ENCODE measurements around the gene FBXW8.

FBXW8 gene

DNA sequence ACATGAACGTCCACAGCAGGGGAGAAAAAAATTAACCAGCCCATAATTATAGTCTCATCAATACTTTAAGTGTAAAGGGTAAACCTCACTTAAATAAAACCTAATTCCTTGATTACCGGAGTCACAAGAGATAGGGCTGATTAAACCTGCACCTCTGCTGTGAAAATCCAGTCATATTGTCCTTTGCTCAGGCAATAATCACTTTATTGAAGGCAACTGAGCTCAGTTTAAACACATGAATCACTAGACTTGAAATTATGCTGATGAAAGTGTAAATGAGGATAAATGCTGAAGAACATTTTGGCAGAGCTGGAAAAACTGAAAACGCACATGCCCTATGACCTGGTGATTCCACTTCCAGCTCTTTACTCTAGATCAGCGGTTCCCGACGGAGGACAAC is 22.9 kb upstream of the FBXW8 start:
- no peak for DNase-seq

DNA sequence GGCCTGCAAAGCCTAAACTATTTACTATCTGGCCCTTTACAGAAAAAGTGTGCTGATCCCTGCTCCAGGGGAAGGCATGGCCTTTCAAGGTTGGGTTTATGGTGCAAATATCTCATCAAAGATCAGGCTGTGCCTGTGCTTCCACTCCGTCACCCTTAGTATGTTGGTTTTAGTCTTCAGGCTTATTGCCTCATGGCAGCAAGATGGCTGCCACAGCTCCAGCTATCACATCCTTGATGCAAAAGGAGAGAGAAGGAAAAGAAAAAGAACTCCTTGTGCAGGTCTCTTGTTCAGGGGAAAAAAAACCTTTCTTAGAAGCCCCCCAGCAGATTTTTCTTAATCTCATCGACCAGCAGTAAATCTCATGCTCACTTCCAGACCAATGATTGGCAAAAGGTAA is 20.4 kb upstream of the FBXW8 start:
- no peak for DNase-seq

DNA sequence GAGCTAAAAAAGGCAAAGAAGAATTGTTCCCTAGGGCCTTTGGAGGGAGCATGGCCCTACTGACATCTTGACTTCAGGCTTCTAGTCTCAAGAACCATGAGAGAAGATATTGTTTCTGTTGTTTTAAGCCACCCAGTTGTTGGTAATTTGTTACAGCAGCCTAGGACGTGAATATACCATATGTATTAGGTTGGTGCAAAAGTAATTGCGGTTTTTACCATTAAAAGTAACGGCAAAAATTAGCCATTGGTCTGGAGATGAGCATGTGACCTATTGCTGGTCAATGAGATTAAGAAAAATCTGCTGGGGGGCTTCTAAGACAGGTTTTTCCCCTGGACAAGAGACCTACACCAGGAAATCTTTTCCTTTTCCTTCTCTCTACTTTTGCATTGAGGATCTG is 19.7 kb upstream of the FBXW8 start:
- no peak for DNase-seq

DNA sequence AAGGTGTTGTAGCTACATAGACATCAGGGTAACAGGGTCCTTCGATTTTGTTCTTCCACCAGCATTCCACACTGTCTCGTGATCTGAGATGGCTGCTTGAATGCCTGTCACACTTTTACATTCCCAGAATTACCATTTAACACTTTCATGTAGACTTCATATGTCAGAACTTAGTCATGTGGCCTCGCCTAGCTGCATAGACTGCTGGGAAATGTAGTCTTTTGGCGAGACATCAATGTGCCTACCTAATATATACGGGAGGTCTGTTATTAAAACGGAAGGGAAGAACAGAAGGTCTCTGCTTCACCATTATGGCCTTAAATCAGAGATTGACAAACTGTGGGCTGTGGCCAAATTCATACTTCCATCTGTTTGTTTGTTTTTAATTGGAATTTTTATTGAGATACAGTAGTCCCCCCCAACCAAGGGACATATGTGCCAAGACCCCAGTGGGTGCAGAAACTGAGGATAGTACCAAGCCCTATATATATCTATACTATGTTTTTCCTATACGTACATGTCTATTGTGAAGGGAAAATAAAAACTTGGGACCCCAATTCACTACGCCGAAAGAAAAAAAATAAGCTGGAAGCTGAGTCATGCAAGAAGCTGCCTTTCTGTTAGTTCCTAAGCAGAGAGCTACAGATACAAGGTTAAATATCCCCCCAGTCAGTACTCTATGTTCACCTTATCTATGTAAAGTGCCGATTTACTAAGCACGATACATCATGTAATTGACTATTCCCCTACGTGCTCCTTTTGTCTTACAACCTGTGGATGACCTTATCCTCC is 18.2 kb upstream of the FBXW8 start:
- DNase-seq: no peak

DNA sequence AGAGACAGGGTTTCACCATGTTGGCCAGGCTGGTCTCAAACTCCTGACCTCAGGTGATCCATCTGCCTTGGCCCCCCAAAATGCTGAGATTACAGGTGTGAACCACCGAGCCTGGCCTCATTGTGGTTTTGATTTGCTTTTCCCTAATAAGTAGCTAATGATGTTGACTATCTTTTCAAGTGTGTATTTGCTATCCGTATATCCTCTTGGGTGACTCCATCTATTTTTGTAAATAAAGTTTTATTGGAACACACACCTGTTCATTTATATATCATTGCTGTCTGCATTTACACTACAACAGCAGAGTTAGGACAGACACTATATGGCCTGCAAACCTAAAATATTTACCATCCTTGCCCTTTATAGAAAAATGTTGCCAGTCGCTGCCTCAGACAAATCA is 15.8 kb upstream of the FBXW8 start:
- no peak for DNase-seq

DNA sequence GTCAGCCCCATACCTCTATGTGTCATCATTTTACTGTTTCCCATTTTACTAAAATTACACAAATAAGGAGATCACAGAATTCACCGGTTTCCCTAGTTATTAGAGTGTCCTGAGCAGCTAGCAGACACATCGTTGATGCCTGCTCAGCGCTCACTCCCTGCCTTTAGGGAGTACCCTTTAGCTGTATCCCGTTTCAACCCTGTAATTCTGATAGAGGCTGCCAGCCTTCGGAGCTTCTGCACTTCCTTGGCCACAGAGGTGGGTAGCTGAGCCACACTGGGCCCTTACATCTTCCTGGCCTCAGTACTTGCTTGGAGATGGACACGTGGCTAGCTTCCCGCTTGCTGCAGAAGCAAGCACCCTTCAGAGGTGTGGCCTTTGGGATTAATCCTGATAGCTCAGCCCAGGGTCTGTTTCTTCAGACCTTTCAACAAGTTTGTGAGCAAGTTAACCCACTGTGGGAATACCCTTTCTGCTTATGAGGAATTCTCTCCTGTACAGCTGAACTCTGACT is 14.3 kb upstream of the FBXW8 start:
- no peak for DNase-seq

DNA sequence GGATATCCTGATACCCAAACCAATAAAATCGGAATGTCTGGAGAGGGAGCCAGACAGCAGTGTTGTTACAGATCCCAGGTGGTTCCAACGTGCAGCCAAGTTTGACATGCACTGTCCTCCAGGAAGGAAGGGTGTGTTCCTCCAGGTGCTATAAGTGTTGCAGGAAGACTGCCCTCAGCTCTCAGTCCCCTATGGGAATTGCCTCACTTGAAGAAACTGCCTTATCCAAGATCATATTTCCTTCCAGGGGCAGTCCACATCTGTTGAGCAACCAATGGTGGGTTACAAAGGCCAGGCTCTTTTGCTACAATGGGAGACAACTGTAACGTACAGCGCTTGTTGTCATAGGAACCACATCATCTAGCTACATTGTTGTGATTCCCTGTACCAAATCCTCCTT is 13.3 kb upstream of the FBXW8 start:
- no peak for DNase-seq

DNA sequence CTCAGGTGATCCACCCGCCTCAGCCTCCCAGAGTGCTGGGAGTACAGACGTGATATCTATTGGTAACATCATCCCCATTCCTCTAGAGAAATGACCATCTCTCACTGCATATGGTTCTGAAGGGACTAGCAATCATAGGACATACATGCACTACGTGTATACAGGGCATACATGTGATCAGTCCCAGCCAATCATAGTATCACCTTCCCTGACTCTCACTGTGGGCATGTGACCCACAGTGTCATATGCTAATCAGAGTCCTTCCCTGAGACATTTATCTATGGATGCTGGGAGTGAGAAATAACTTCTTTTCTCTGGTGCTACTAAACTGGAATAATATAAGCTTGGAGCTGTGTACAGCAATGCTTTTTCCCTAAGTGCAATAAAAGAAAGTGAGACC is 12.1 kb upstream of the FBXW8 start:
- no peak for DNase-seq

DNA sequence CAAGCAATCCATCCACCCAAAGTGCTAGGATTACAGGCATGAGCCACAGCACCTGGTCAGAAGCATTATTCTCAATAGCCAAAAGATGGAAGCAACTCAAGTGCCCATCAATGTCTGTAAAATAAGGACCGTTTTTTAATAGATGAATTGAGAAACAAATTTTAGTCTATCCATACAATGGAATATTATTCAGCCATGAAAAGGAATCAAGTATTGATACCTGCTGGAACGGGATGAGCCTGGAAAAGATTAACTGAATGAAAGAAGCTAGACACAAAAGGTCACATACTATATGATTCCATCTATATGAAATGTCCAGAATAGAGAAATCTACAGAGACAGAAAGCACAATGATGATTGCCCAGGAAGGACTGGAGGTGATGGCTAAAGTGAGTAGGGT is 9.1 kb upstream of the FBXW8 start:
- no peak for DNase-seq

DNA sequence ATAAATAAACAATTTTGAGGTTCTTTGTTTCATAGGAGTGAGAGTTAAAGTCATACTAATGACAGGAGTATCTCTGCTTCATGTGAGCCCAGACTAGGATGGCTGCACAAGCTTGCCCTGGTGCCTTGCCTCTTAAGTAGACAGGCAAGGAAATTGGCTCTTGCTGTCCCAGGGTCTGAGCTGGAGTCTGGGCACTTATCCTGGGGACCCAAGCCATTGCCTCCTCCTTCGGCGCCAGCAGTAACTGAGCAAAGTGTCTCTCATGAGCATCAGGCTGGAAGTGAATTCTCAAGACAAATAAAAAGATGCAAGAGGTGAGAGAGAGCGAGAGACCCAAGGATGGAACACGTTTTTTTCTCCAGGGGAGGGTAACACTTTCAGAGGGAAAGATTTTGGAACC is 6.9 kb upstream of the FBXW8 start:
- no peak for DNase-seq

DNA sequence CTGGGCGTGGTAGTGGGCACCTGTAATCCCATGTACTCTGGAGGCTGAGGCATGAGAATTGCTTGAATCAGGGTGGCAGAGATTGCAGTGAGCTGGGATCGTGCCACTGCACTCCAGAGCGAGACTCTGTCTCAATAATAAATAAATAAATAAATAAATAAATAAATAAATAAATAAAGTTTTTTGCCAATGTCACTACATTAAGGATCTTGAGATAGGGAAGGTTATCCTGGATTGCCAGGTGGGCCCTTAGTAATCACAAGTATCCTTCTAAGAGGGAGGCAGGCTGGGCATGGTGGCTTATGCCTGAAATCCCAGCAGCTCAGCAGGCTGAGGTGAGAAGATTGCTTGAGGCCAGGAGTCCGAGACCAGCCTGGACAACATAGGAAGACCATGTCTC is 4.5 kb upstream of the FBXW8 start:
- DNase-seq: no peak

DNA sequence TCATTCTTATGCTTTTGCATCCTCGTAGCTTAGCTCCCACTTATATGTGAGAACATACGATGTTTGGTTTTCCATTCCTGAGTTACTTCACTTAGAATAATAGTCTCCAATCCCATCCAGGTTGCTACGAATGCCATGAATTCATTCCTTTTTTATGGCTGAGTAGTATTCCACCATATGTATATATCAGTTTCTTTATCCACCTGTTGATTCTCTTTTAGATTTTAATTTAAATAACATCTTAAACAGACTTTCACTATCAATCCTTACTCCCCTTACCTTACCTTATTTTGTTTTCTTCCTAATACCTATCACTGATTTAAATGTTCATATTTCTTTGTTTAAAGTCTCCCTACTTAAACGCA is 488 bp upstream of the FBXW8 start:
- DNase-seq: no peak

DNA sequence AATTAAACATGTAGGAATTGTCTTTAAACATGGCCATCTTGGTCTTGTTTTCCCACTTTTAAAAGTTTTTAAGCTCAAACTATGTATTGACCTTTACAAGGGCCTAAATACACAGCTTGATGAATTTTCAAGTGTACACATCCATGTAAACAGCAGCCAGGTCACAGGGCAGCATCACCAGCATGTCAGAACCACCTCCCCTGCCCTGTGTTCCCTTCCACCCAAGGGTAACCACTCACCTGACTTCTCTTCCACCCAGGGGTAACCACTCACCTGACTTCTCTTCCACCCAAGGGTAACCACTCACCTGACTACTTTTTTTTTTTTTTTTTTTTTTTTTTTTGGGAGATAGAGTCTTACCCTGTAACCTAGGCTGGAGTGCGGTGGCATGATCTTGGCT is 4.6 kb downstream of the FBXW8 start:
- DNase-seq: no peak

DNA sequence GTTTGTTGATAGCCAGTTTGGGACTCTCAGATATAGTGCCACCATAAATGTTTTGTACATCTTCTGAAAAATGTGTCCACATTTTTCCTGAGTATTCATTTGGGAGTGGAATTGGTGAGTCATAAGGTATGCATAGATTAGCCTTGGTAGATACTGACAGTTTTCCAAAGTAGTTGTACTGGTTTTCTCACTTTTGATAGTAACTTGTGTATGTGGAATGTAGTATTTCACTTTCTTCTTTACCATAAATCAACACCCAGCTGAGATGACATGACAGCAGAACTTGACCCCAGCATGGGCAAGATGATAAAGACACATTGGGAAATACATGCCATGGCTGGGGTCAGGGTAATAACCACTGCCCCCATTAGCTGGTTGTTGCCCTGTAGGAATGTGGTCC is 5.4 kb downstream of the FBXW8 start:
- no peak for DNase-seq

DNA sequence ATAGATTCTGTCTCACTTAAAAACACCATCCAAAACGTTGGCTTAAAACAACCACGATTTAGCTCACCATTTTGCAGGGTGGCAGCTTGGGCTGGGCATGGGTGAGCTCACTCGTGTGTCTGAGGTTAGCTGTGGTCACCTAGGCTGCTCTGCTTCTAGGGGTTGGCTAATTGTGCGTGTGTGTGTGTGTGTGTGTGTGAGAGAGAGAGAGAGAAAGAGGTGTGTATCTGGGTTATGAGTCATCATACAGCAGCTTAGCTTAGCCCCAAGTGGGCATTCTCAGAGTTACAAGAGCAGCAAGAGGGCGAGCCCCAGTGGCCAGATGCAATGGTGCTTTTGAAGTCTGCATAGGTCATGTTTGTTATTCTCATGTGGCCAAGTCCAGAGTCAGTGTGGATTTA is 6.0 kb downstream of the FBXW8 start:
- DNase-seq: no peak

DNA sequence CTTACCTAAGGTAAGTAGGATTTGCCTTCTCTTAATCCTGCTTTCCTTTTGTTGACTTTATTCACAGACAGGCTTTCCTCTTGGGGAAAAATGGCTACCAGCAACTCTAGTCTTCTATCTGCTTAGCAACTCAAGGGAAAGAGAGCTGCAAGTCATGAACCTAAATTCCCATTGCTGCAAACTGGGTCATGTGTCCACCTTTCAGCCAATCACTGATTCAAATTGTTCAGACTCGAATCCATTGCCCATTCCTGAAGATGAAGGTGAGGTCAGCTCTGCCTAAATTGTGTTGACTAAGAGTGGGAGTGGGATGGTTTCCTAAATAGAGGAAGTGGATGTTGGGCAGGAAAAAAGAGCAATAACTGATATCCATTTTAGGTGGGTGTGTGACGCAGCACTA is 7.7 kb downstream of the FBXW8 start:
- DNase-seq: no peak

DNA sequence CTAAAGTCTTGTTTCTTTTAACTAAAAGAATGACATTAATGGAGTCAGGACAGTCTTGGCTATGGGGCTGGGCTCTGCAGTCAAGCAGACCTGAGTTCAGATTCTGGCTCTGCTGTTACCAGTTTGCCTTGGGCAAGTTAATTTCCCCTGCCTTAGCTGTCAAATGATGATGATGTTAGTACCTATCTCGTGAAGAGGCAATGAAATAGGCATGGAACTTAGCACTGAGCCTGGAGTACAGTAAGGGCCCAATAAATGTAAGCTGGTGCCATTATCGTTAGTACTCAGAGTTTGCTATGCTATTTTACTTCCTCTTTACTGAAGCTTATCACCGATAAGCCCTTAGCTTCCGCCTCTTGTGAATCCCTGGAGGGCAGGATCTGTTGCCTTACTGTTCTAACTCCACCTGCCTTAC is 8.5 kb downstream of the FBXW8 start:
- peak; percentile 40 to 69 (median 46) for DNase-seq

DNA sequence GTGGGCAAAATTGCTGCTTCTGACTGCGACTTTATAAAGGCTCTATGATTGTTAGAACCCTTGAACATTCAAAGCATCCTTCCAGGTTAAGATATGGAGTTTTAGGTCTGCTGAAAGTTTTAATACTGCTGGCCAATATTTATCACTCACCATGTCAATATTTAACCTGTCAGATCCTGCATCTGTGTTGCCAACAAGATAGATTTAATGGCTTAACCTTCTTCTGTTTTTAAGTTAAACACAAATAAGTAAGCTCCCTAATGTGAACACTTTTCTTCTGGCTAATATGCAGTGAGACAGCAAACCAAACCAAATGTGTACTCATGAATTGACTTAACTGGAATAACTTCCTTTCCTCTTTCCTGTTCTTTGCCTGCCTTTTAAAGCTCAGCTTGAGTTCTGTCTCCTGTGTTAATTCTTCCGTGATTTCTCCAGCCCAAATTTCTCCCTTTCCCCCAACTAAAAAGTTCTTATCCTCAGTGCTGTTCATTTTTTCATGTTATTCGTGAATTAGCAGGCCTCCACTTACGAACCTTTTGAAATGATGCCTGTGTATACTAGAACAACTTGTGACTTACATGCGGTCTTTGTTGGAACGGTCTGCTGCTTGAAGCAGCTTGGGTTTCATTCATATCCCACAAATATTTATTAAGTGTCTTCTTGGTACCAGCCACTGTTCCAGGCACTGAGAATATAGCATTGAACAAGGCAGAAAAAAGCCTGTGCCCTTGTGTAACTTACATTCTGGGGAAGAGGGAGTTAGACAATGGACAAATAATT is 9.1 kb downstream of the FBXW8 start:
- DNase-seq: peak in 1 of 3 experiments; percentile 65

DNA sequence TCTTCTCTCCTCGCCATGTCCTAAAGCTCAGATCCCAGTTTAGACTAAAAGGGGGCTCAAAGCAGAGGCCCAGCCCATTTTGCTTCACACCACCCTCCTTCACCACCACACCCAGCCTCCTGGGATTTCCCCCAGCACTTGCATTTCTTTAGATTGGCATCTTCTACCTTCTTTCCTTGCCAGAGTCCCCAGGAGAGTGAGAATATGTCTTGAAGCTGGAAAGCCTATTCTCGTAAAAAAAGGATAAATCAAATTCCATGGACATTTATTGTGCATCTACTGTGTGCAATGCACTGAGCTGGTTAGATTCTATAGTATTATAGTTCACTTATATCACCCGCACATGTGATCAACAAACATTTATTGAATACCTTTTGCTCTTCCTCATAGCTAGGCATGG is 10.2 kb downstream of the FBXW8 start:
- DNase-seq: no peak

DNA sequence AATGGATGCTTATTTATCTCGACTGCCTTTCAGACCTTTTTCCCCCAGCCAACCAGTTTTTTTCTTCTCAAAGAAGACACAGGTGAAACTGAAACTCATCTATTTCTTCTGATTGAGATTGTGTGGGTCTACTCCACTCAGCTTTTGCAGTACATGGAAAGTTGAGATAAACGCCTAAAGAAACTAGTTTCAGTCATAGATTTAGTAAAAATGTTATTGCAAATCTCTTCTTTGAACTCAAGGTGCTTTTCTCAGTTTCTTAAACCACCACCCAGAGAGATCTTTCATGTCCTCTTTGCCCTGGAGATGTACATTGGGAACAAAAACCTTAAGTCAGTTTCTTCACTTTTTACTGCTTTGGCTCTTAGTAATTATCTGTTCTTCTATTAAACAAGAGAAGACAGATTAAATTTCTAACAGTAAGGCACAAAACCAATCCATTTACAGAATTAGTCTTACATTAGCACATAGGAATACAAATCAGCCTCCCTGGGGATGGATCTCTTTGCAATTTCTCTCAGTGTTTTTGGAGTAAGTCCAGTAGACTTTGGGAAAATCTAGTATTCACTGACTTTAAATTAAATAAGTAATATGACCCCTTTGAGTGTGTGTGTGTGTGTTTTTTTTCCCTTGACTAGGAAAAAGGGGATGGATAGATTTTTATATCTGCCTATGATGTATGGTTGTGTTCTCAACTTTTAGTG is 11.6 kb downstream of the FBXW8 start:
- DNase-seq: no peak

DNA sequence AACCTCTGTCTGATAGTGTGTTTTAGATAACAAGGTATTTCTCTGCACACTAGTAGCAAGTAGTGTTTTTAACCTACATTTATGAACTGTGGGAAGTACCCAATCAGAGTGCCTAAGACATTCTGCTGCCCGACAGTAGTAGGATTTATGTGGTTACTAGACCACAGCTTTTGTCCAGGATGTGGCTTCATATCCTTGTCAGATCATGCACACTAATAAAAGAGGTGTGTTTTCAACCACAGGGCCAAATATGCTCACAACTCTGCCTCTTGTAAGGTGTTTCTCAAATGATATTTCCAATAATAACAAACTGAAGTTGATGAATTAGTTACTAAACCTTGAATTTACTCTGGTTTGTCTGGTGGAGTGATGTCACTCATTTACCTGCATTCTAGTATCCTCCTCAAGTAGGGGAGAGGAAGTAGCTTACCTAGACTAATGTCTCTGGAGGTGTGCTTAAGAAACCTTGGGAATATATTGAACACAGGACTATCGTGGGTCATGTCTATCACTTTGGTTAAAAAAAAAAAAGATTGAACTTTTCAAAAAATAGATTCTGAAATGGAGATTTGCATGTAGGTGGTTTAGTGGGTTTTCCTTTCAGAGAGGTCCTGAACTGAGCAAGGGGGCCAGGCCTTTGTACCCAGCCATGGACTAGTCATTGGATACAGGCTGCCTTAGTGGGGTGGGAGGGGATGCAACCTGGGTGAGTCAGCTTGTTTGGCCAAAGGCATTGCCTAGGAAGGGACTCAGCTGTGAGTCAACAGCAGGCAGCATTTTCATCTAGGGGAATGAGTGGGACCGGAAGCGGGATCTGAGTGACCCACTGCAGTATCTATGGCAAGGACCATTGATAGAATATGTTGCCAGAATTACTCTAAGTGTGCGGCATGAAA is 14.1 kb downstream of the FBXW8 start:
- no peak for DNase-seq
